K562 (cell line): Measurements from ENCODE around the gene ANGPTL1. TPM values are rescaled to one million over a fixed set of nuclear protein-coding genes. Genes with fewer than 3 reads are reported as not detected.

Source experiments
- ATAC-seq: fragments of 200-7000 bp; cut with Tn5 transposase; 3 replicates; pipeline ENCODE4 v1.9.1; 2020; ENCODE audit warnings: moderate library complexity
- BruUV-seq: library from RNA; stranded (reverse); fragments of 400-500 nt; replicated peaks from 2 replicates; lab custom pipeline; 2021; lab: Mats Ljungman, UMichigan
- CTCF ChIA-PET: fragments of 300-600 bp; formaldehyde crosslinking; extraction: SDS; loops from one replicate; lab custom pipeline; 2021; ENCODE audit warnings: low intra/inter-chr PET ratio; lab: Yijun Ruan, JAX
- POLR2A ChIA-PET: fragments of 300-600, 350-650 bp; sonication (Branson Sonifier 250); formaldehyde crosslinking; extraction: SDS; loops from one replicate; lab custom pipeline; 2021; ENCODE audit warnings: antibody characterized with exemption, inconsistent platforms; lab: Yijun Ruan, JAX
- DNase-seq, 4 experiments: peaks; one replicate each; pipeline versions ENCODE4 v3.0.0 to v3.0.0-alpha.2; 2011 to 2018; ENCODE audit warnings: low spot score in 3 of 4, mixed read lengths in 3 of 4; ENCODE audit errors: extremely low read depth in 1 of 4
- FAIRE-seq: peaks from 2 replicates; lab custom pipeline; 2011; peaks lifted over from hg19 to GRCh38; lab: Jason Lieb, UNC
- H2AFZ ChIP-seq: 2 replicates; pipeline ENCODE4 v1.6.0; 2011; ENCODE audit warnings: low read depth, low read length, control low read depth, inconsistent platforms
- H3K27ac ChIP-seq: fragments of 200-600 bp; 3 replicates; pipeline ENCODE4 v1.8.0; 2011; ENCODE audit warnings: low read depth, mild to moderate bottlenecking, control low read depth, inconsistent platforms, low read length, moderate library complexity, mixed read lengths; ENCODE audit errors: extremely low read depth
- H3K27me3 ChIP-seq, 2 experiments: fragments of 300-600 bp in 1 of 2; 2 replicates in 1 of 2; 3 replicates in 1 of 2; pipeline versions ENCODE4 v1.6.0 to v1.8.0; 2011; ENCODE audit warnings: inconsistent platforms in 2 of 2, low read length in 2 of 2, mild to moderate bottlenecking in 1 of 2, mixed read lengths in 1 of 2, moderate library complexity in 1 of 2; ENCODE audit not compliant: control insufficient read depth in 2 of 2, insufficient read depth in 2 of 2
- H3K36me3 ChIP-seq: fragments of 300-600 bp; 3 replicates; pipeline ENCODE4 v1.8.0; 2011; ENCODE audit warnings: mild to moderate bottlenecking, low read length, inconsistent platforms; ENCODE audit not compliant: control insufficient read depth, insufficient read depth
- H3K4me1 ChIP-seq, 2 experiments: fragments of 200-600 bp in 1 of 2; replicated peaks in 1 of 2; 2 replicates in 1 of 2; 3 replicates in 1 of 2; pipeline versions ENCODE4 v1.5.1 to v1.8.0; 2011; ENCODE audit warnings: inconsistent platforms in 2 of 2, low read length in 2 of 2, mild to moderate bottlenecking in 1 of 2, mixed read lengths in 1 of 2, moderate library complexity in 1 of 2; ENCODE audit not compliant: control insufficient read depth in 2 of 2, insufficient read depth in 2 of 2
- H3K4me2 ChIP-seq: 2 replicates; pipeline ENCODE4 v1.6.1; 2011; ENCODE audit warnings: low read length, control low read depth, inconsistent platforms, mixed read lengths; ENCODE audit not compliant: insufficient read depth
- H3K4me3 ChIP-seq: fragments of 200-600 bp; sonication (generic), shearing (Covaris generic); 2 replicates; pipeline ENCODE4 v1.5.1; 2016; ENCODE audit warnings: control low read depth, inconsistent platforms
- H3K79me2 ChIP-seq: fragments of 200-600 bp; 3 replicates; pipeline ENCODE4 v1.8.0; 2011; ENCODE audit warnings: low read length, inconsistent platforms; ENCODE audit not compliant: control insufficient read depth, insufficient read depth
- H3K9ac ChIP-seq, 2 experiments: 2 replicates each; pipeline versions ENCODE4 v1.6.0 to v1.6.1; 2011; ENCODE audit warnings: low read depth in 2 of 2, low read length in 2 of 2, control low read depth in 1 of 2, inconsistent platforms in 1 of 2, mild to moderate bottlenecking in 1 of 2, mixed read lengths in 1 of 2; ENCODE audit not compliant: insufficient read depth in 1 of 2
- H3K9me1 ChIP-seq: one replicate; pipeline ENCODE4 v1.6.0; 2011; ENCODE audit warnings: inconsistent platforms, mild to moderate bottlenecking, low read length, moderate library complexity; ENCODE audit not compliant: control insufficient read depth, insufficient read depth
- H3K9me3 ChIP-seq: replicated peaks from 2 replicates; pipeline ENCODE4 v1.5.1; 2011; ENCODE audit warnings: low read depth, low read length, inconsistent platforms; ENCODE audit not compliant: control insufficient read depth, insufficient read depth
- H4K20me1 ChIP-seq: replicated peaks from 2 replicates; pipeline ENCODE4 v1.6.1; 2011; ENCODE audit warnings: low read length, inconsistent platforms, mixed read lengths; ENCODE audit not compliant: control insufficient read depth, insufficient read depth
- KAT8 ChIP-seq: fragments of 450-650 bp; IDR thresholded peaks from 2 replicates; pipeline ENCODE4 v1.6.1; 2016; ENCODE audit warnings: low read depth, mild to moderate bottlenecking
- RBM25 ChIP-seq: fragments of 200-400 bp; formaldehyde crosslinking; IDR thresholded peaks from 2 replicates; pipeline ENCODE4 v1.6.1; 2018; ENCODE audit warnings: low read length, low read depth, moderate library complexity; ENCODE audit not compliant: severe bottlenecking
- RNF219 ChIP-seq: fragments of 250-450 bp; sonication (Bioruptor Pico); IDR thresholded peaks from 2 replicates; pipeline ENCODE4 v1.5.0; 2022; ENCODE audit warnings: mild to moderate bottlenecking
- ZNF217 ChIP-seq: sonication (generic); formaldehyde crosslinking; IDR thresholded peaks from 2 replicates; pipeline ENCODE4 v1.8.0; 2022; ENCODE audit warnings: mild to moderate bottlenecking, missing genetic modification reagents
- ZNF347 ChIP-seq: fragments of 450-650 bp; formaldehyde crosslinking; IDR thresholded peaks from 2 replicates; pipeline ENCODE4 v1.4.0; 2020; ENCODE audit warnings: low read depth, mild to moderate bottlenecking, moderate library complexity
- WGBS: fragments of 100-300 bp; shearing (Covaris generic); methylation state at CpG from one replicate; pipeline ENCODE4 v1.1.6; 2016; ENCODE audit warnings: low coverage, mixed read lengths; ENCODE audit not compliant: insufficient coverage; ENCODE audit errors: missing lambda C conversion rate; 5-methylcytosine and 5-hydroxymethylcytosine counted together
- in situ Hi-C: fragments of 300-500 bp; cut with MboI; formaldehyde crosslinking; loops from 4 replicates; pipeline ENCODE4 v1.15.0; 2018; ENCODE audit warnings: inconsistent platforms, mixed read lengths
- intact Hi-C: fragments of 100-400 bp; cut with micrococcal nuclease; formaldehyde crosslinking; loops from 2 replicates; pipeline ENCODE4 v1.14.2; 2022
- polyA plus RNA-seq, 8 experiments: library from polyadenylated mRNA; depleted of rRNA in 4 of 8; stranded (reverse) in 5 of 8; unstranded in 3 of 8; fragments of >200 nt; fragmentation: Nextera tagmentation in 2 of 8; fragmentation: Illumina TruSeq in 1 of 8; extraction: Ambion mirVana in 2 of 8; extraction: Trizol in 1 of 8; gene quantifications; 2 replicates each; pipeline versions ENCODE4 v1.2.1 to v1.2.3, GENCODE V29; 2011 to 2014; ENCODE audit warnings: inconsistent platforms in 1 of 8, missing spikeins in 1 of 8
- total RNA-seq, 7 experiments: library from RNA; depleted of rRNA in 6 of 7; stranded (reverse); fragments of >200 nt in 6 of 7; fragmentation: Illumina TruSeq in 2 of 7; extraction: Trizol in 2 of 7; gene quantifications; 2 replicates each; pipeline versions ENCODE4 v1.2.1 to v1.2.3, GENCODE V29; 2011 to 2021; ENCODE audit warnings: low replicate concordance in 1 of 7

Gene ANGPTL1
- total and polyA plus RNA-seq, 9 of the 15 experiments (the other 6 are each of a cell fraction or from before 2014, with no cell fraction given), result 0.04 to 0.06 TPM; not detected in 7

- no peaks in the 10 kb centered on the region for H3K4me1 ChIP-seq
- H3K4me3 ChIP-seq, result no peak overlapping the region
- no peak for DNase-seq
- CTCF ChIA-PET, result no interaction called here
- FAIRE-seq, result no peak
- H3K27me3 ChIP-seq, result peaks cover 0 to 7% of the 10 kb centered on the region in 2 experiments; a peak in 1 of 5 replicates
- BruUV-seq, result no TSS peak
- no peaks in the 10 kb centered on the region for H3K9me3 ChIP-seq
- intact Hi-C loops, result no loop called here
- no peak for ATAC-seq
- no peaks in the 10 kb centered on the region for H4K20me1 ChIP-seq
- H3K9ac ChIP-seq, result no peak overlapping the region
- H2AFZ ChIP-seq, result no peak overlapping the region
- 2% methylated on average over 6 of the region's 6 CpGs for WGBS
- POLR2A ChIA-PET, result interaction anchor here (1.2 kb wide), 1 partner anchor 12 kb away, joined by 4 read pairs; no protein-coding TSS in a partner anchor
- H3K9me1 ChIP-seq, result no peaks in the 10 kb centered on the region
- in situ Hi-C loops, result no loop called here
- H3K27ac ChIP-seq, result no peak overlapping the region
- H3K4me2 ChIP-seq, result no peak overlapping the region
- no peaks in the 10 kb centered on the region for H3K36me3 ChIP-seq
- H3K79me2 ChIP-seq, result no peaks in the 10 kb centered on the region
- no peak for TF ChIP-seq RBM25
- TF ChIP-seq ZNF217 (CRISPR knock-in tag), result no peak
- no peak for TF ChIP-seq ZNF347 (CRISPR knock-in tag)
- no peak for TF ChIP-seq KAT8
- no peak for TF ChIP-seq RNF219 (CRISPR knock-in tag)
- TF ChIP-seq, all 486 proteins: peak for 0
Measured at GRCh38 chr1:178918308-178918707, 47.4 kb upstream of the ANGPTL1 start.
